ENCODE measurements around the gene SEMA4D. TPM values are rescaled to one million over a fixed set of nuclear protein-coding genes. Genes with fewer than 3 reads are reported as not detected.

Gene SEMA4D
- polyA plus RNA-seq, 1 experiment = 0.50 TPM

DNA sequence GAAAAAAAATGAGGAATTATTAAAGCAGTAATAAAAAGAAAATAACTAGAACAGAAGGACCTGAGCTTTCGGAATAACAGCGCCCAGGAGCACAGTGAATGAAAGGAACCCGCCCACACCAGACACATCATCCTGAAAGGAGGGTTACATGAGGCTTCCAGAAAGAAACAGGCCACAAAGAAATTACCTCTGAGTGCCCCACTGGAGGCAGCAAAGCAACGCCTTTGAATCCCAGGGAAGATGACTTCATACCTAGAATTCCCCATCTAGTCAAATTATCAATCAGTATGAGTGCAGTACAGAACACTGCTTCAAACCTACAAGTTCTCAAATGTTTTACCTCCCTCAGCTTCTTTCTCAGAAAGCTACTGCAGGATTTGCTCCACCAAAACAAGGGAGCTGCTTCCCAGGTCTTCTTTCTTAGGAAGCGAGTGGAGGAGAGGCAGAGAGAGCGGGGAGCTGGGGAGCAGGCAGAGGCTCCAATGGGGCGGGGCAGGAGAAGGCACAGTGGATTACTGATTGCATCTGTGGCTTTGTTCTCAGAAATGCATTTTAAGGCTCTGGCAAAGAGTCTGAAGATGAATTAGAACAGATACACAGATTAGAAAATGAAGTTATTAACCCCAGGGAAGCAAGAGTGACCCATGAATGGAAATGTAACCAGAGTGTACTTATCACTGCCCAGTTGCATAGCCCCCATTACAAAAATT is 87.1 kb downstream of the SEMA4D start:
- POLR2A ChIA-PET = no interaction called here
- H3K27me3 ChIP-seq (ENCODE audit: control insufficient read depth, insufficient read depth, low read length) = no peaks in the 10 kb centered on the region
- H3K36me3 ChIP-seq (ENCODE audit: control insufficient read depth, insufficient read depth, low read length) = no peaks in the 10 kb centered on the region
- TF ChIP-seq, protein P1, sequence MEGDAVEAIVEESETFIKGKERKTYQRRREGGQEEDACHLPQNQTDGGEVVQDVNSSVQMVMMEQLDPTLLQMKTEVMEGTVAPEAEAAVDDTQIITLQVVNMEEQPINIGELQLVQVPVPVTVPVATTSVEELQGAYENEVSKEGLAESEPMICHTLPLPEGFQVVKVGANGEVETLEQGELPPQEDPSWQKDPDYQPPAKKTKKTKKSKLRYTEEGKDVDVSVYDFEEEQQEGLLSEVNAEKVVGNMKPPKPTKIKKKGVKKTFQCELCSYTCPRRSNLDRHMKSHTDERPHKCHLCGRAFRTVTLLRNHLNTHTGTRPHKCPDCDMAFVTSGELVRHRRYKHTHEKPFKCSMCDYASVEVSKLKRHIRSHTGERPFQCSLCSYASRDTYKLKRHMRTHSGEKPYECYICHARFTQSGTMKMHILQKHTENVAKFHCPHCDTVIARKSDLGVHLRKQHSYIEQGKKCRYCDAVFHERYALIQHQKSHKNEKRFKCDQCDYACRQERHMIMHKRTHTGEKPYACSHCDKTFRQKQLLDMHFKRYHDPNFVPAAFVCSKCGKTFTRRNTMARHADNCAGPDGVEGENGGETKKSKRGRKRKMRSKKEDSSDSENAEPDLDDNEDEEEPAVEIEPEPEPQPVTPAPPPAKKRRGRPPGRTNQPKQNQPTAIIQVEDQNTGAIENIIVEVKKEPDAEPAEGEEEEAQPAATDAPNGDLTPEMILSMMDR (IDR thresholded peaks at IDR 0.05; ENCODE audit: insufficient read depth, low read depth, low read length) = 0 out of 2 replicates have a peak, but pooled peaks have one; percentile 17
- CTCF ChIA-PET = interaction anchor here (0.6 to 1.3 kb wide), 2 partner anchors 117 to 138 kb away, joined by 3 to 5 read pairs; no protein-coding TSS in a partner anchor
- DNase-seq (ENCODE audit: low read depth) = no peak
- H3K4me3 ChIP-seq (ENCODE audit: low read depth, low read length) = no peak overlapping the region

DNA sequence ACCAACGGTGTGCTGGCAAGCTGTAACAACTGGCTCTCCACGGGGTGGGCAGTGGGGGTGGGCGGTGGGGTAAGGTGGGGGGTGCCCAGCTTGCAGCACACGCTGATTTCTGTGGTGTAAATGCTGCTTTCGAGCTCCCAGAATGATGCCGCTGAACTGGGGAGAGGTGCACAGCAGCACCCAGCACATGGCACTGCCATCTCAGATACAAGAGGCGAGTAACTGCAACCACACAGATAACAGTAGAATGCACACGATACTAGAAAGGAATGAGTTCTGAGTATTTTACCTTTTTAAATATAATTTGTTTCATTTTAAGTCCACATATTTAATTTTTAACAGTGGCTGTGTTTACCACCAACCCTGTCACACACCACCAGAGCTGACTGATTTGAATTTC is 87.9 kb downstream of the SEMA4D start:
- no peak for DNase-seq (ENCODE audit: low read depth)
- Histone ChIP-seq H3K27me3 (ENCODE audit: control insufficient read depth, insufficient read depth, low read length) (no peaks in the 10 kb centered on the region), H3K36me3 (ENCODE audit: control insufficient read depth, insufficient read depth, low read length) (no peaks in the 10 kb centered on the region), H3K4me3 (ENCODE audit: low read depth, low read length) (no peak overlapping the region)
- CTCF ChIA-PET = interaction anchor here (0.6 to 1.3 kb wide), 2 partner anchors 118 to 139 kb away, joined by 3 to 5 read pairs; no protein-coding TSS in a partner anchor
- POLR2A ChIA-PET = no interaction called here
- TF ChIP-seq, protein P1 (IDR thresholded peaks at IDR 0.05; ENCODE audit: insufficient read depth, low read depth, low read length) = no peak

DNA sequence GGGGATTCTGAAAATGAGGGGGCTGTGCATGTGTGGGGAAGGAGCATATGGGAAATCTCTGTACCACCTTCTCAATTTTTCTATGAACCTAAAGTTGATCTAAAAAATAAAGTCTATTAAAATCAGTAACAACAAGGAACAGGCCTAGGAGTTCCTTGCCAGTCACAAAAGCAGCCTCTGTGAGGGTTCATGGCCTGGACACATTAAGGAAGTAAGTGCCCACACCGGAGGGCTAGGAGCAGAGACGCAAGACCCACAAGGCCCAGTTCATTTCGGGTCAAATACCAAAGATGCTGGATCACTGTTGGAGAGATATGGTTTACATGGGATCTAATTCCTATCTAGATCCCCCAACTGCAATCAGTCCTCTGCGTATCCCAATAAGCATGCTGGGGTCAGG is 88.4 kb downstream of the SEMA4D start:
- Histone ChIP-seq H3K4me3 (ENCODE audit: low read depth, low read length) (no peak overlapping the region), H3K36me3 (ENCODE audit: control insufficient read depth, insufficient read depth, low read length) (no peaks in the 10 kb centered on the region), H3K27me3 (ENCODE audit: control insufficient read depth, insufficient read depth, low read length) (no peaks in the 10 kb centered on the region)
- CTCF ChIA-PET = no interaction called here
- TF ChIP-seq, protein P1 (IDR thresholded peaks at IDR 0.05; ENCODE audit: insufficient read depth, low read depth, low read length) = no peak
- POLR2A ChIA-PET = no interaction called here
- no peak for DNase-seq (ENCODE audit: low read depth)

DNA sequence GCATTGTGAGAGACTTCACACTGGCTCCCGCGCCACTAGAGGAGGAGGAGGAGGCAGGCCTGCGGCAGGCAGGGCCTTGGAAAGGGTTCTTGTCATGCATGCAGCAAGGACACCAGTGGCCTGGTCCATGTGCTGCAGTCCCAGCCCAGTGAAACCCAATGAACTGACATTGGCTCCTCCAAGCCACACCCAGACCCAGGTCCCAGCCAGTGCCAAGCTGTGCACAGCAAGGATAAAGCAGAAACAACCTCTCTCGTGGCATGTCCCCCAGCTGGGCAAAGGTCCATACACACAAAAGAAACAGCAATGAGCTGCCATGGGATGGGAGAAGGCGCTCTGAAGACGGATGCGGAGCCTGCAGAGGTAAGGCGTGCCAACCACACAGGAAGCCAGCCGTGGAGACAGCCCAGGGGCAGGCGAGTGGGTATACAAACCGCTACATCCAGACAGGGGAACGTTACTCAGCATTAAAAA is 89.2 kb downstream of the SEMA4D start:
- DNase-seq (ENCODE audit: low read depth) = no peak
- TF ChIP-seq, protein P1 (IDR thresholded peaks at IDR 0.05; ENCODE audit: insufficient read depth, low read depth, low read length) = no peak
- Histone ChIP-seq H3K27me3 (ENCODE audit: control insufficient read depth, insufficient read depth, low read length) (no peaks in the 10 kb centered on the region), H3K36me3 (ENCODE audit: control insufficient read depth, insufficient read depth, low read length) (no peaks in the 10 kb centered on the region), H3K4me3 (ENCODE audit: low read depth, low read length) (no peak overlapping the region)
- CTCF ChIA-PET = no interaction called here
- POLR2A ChIA-PET = no interaction called here

DNA sequence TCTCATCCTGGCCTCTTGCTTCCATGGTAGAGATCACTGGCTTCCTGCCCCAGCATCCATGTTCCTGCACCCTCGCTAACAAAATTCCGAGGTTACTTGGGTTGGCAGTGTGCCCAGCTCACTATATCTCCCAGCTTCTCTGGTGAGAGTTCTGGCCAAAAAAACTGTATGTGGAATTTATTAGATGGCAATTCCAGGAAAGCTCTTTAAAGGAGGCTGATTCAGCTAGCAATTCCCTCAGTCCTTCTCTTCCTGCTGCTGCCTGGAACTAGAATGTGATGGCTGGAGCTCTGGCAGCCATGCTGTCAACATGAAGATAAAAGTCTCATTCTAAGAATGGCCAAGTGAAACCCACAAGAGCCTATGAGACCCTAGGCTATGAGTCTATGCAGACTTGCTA is 90.8 kb downstream of the SEMA4D start:
- no peak for DNase-seq (ENCODE audit: low read depth)
- H3K27me3 ChIP-seq (ENCODE audit: control insufficient read depth, insufficient read depth, low read length) = no peaks in the 10 kb centered on the region
- no peaks in the 10 kb centered on the region for H3K36me3 ChIP-seq (ENCODE audit: control insufficient read depth, insufficient read depth, low read length)
- H3K4me3 ChIP-seq (ENCODE audit: low read depth, low read length) = no peak overlapping the region
- TF ChIP-seq, protein P1 (IDR thresholded peaks at IDR 0.05; ENCODE audit: insufficient read depth, low read depth, low read length) = no peak
- CTCF ChIA-PET = no interaction called here
- POLR2A ChIA-PET = no interaction called here

Data from BJ (cell line).